Measurements from ENCODE around the gene KCTD13.

GRCh38 chr16:29905668-29906067 is 20.4 kb downstream of the KCTD13 start:
- TF ChIP-seq CTCF (IDR thresholded peaks at IDR 0.05) (no peak), POLR2A (IDR thresholded peaks at IDR 0.05; ENCODE audit: low read depth) (no peak), EP300 (IDR thresholded peaks at IDR 0.05) (no peak)
